CD14-positive monocyte (primary cell): ENCODE results near the gene ITGB8. TPM values are rescaled to one million over a fixed set of nuclear protein-coding genes. Genes with fewer than 3 reads are reported as not detected.

Experiments used
- DNase-seq, 3 donors: peaks; one replicate each; pipeline ENCODE4 v3.0.0-alpha.2; 2011 to 2022
- H2AFZ ChIP-seq: 2 replicates; pipeline ENCODE4 v1.6.0; 2012; ENCODE audit warnings: mild to moderate bottlenecking, low read depth, low read length, inconsistent platforms; ENCODE audit not compliant: insufficient read depth, poor library complexity, severe bottlenecking
- H3K27ac ChIP-seq, 2 donors: 1 replicate in 1 of 2; 2 replicates in 1 of 2; pipeline ENCODE4 v1.5.1; 2012 to 2013; ENCODE audit warnings: low read length in 2 of 2, control low read depth in 1 of 2, inconsistent platforms in 1 of 2, low read depth in 1 of 2, mild to moderate bottlenecking in 1 of 2
- H3K27me3 ChIP-seq, 2 donors: one replicate each; pipeline versions ENCODE4 v1.6.0 to v1.6.1; 2011 to 2013; ENCODE audit warnings: low read length in 2 of 2; ENCODE audit not compliant: control insufficient read depth in 2 of 2, insufficient read depth in 2 of 2
- H3K36me3 ChIP-seq, 2 donors: replicated peaks in 1 of 2; 1 replicate in 1 of 2; 2 replicates in 1 of 2; pipeline versions ENCODE4 v1.5.1 to v1.6.1; 2012 to 2013; ENCODE audit warnings: low read length in 2 of 2, control low read depth in 1 of 2, inconsistent platforms in 1 of 2, mild to moderate bottlenecking in 1 of 2; ENCODE audit not compliant: insufficient read depth in 2 of 2, control insufficient read depth in 1 of 2
- H3K4me1 ChIP-seq, 2 donors: 1 replicate in 1 of 2; 2 replicates in 1 of 2; pipeline versions ENCODE4 v1.5.1 to v1.6.1; 2012 to 2013; ENCODE audit warnings: low read length in 2 of 2, control low read depth in 1 of 2, inconsistent platforms in 1 of 2, mild to moderate bottlenecking in 1 of 2, moderate library complexity in 1 of 2; ENCODE audit not compliant: insufficient read depth in 2 of 2, control insufficient read depth in 1 of 2
- H3K4me2 ChIP-seq: replicated peaks from 2 replicates; pipeline ENCODE3; 2012; ENCODE audit warnings: low read length, moderate library complexity, mild to moderate bottlenecking; ENCODE audit not compliant: poor library complexity, severe bottlenecking; ENCODE audit errors: extremely low read depth
- H3K4me3 ChIP-seq, 3 experiments: fragments of 200-600 bp in 1 of 3; sonication (generic) in 1 of 3; replicated peaks in 1 of 3; 1 replicate in 2 of 3; 2 replicates in 1 of 3; pipeline ENCODE4 v1.5.1; 2011 to 2013; ENCODE audit warnings: low read length in 3 of 3, mild to moderate bottlenecking in 3 of 3, control low read depth in 2 of 3, low read depth in 2 of 3, inconsistent platforms in 1 of 3, moderate library complexity in 1 of 3
- H3K79me2 ChIP-seq: 2 replicates; pipeline ENCODE4 v1.6.0; 2012; ENCODE audit warnings: mild to moderate bottlenecking, control low read depth, inconsistent platforms, low read length, moderate library complexity; ENCODE audit not compliant: insufficient read depth
- H3K9ac ChIP-seq: 2 replicates; pipeline ENCODE4 v1.6.0; 2017; ENCODE audit warnings: low read length, mild to moderate bottlenecking; ENCODE audit not compliant: insufficient read depth, poor library complexity, severe bottlenecking
- H3K9me3 ChIP-seq, 2 donors: replicated peaks in 1 of 2; 1 replicate in 1 of 2; 2 replicates in 1 of 2; pipeline versions ENCODE4 v1.5.1 to v1.6.1; 2012 to 2013; ENCODE audit warnings: low read length in 2 of 2, control low read depth in 1 of 2; ENCODE audit not compliant: control insufficient read depth in 1 of 2, insufficient read depth in 1 of 2
- H4K20me1 ChIP-seq: 2 replicates; pipeline ENCODE4 v1.6.0; 2012; ENCODE audit warnings: mild to moderate bottlenecking, low read length, control low read depth, moderate library complexity; ENCODE audit not compliant: insufficient read depth
- H3K27ac Mint-ChIP-seq, 7 donors: one replicate each; pipeline ENCODE4 v1.8.0; 2020; ENCODE audit warnings: mild to moderate bottlenecking in 7 of 7, mixed read lengths in 7 of 7, moderate library complexity in 6 of 7, inconsistent platforms in 2 of 7
- H3K27me3 Mint-ChIP-seq, 3 donors: one replicate each; pipeline ENCODE4 v1.8.0; 2021 to 2022; ENCODE audit warnings: low read depth in 3 of 3, mild to moderate bottlenecking in 3 of 3, mixed read lengths in 3 of 3, moderate library complexity in 3 of 3, inconsistent platforms in 1 of 3
- H3K36me3 Mint-ChIP-seq, 2 donors: one replicate each; pipeline ENCODE4 v1.8.0; 2020; ENCODE audit warnings: mixed read lengths in 2 of 2, inconsistent platforms in 1 of 2, mild to moderate bottlenecking in 1 of 2
- H3K4me1 Mint-ChIP-seq: one replicate; pipeline ENCODE4 v1.8.0; 2020; ENCODE audit warnings: mild to moderate bottlenecking, mixed read lengths
- H3K4me3 Mint-ChIP-seq, 2 donors: one replicate each; pipeline ENCODE4 v1.8.0; 2020; ENCODE audit warnings: mild to moderate bottlenecking in 2 of 2, mixed read lengths in 2 of 2, moderate library complexity in 1 of 2
- H3K9me3 Mint-ChIP-seq, 7 donors: one replicate each; pipeline ENCODE4 v1.8.0; 2020 to 2022; ENCODE audit warnings: mixed read lengths in 7 of 7, mild to moderate bottlenecking in 6 of 7, moderate library complexity in 6 of 7, inconsistent platforms in 2 of 7
- CTCF ChIP-seq: fragments of 200-600 bp; IDR thresholded peaks from one replicate; pipeline ENCODE4 v1.8.0; 2022; ENCODE audit warnings: antibody characterized with exemption, mild to moderate bottlenecking
- WGBS: methylation state at CpG from one replicate; pipeline ENCODE4 v1.1.5; 2013; ENCODE audit warnings: missing lambda C conversion rate; ENCODE audit not compliant: insufficient coverage; 5-methylcytosine and 5-hydroxymethylcytosine counted together
- intact Hi-C, 2 donors: fragments of 100-400 bp; cut with micrococcal nuclease; formaldehyde crosslinking; loops; one replicate each; pipeline versions ENCODE4 v1.15.0 to v1.15.1; 2023
- polyA plus RNA-seq, 3 donors: library from polyadenylated mRNA; depleted of rRNA in 1 of 3; unstranded in 2 of 3; stranded (reverse) in 1 of 3; fragments of 300-500 nt in 2 of 3; fragments of >200 nt in 1 of 3; fragmentation: Illumina TruSeq in 2 of 3; gene quantifications; 1 replicate in 2 of 3; 2 replicates in 1 of 3; pipeline ENCODE4 v1.2.3, GENCODE V29; 2012 to 2021

ITGB8 gene
- polyA plus RNA-seq, 3 donors = 0.01 to 0.28 (median 0.19) TPM

GRCh38 chr7:20329389-20330238 is 1.1 kb upstream of the ITGB8 start:
- peak; percentile 32 for TF ChIP-seq CTCF
- H3K27ac Mint-ChIP-seq = peak overlapping the region in 6 of 7 donors; percentile 61 to 85 (median 82)
- Histone ChIP-seq H3K9me3 (no peaks in the 10 kb centered on the region), H3K79me2 (no peaks in the 10 kb centered on the region), H3K9ac (peak overlapping the region; percentile 57), H3K27ac (no peak overlapping the region), H2AFZ (peak overlapping the region; percentile 94), H4K20me1 (no peaks in the 10 kb centered on the region), H3K4me3 (peak overlapping the region; percentile 30 to 90 (median 49)), H3K4me1 (peaks cover 18 to 29% of the 10 kb centered on the region in 2 donors), H3K4me2 (peak overlapping the region; percentile 98), H3K36me3 (no peaks in the 10 kb centered on the region), H3K27me3 (peaks cover 14 to 33% of the 10 kb centered on the region in 2 donors)
- WGBS = 0% methylated on average over 19 of the region's 31 CpGs
- H3K9me3 Mint-ChIP-seq = peaks cover 0 to 7% (median 3%) of the 10 kb centered on the region in 7 donors
- H3K4me3 Mint-ChIP-seq = peak overlapping the region; percentile 94 to 100
- H3K4me1 Mint-ChIP-seq = peaks cover 24% of the 10 kb centered on the region
- DNase-seq = peak; percentile 48 to 72 (median 56)
- peaks cover 7 to 12% of the 10 kb centered on the region in 2 donors for H3K36me3 Mint-ChIP-seq
- intact Hi-C loops = no loop called here
- H3K27me3 Mint-ChIP-seq = peaks cover 26 to 40% (median 28%) of the 10 kb centered on the region in 3 donors

- Histone ChIP-seq H3K9ac (peak overlapping the region; percentile 57), H3K4me3 (peak overlapping the region; percentile 30 to 90 (median 49)), H3K4me1 (peaks cover 18 to 29% of the 10 kb centered on the region in 2 donors), H3K27me3 (peaks cover 14 to 33% of the 10 kb centered on the region in 2 donors), H3K9me3 (no peaks in the 10 kb centered on the region), H4K20me1 (no peaks in the 10 kb centered on the region), H3K36me3 (no peaks in the 10 kb centered on the region), H3K4me2 (peak overlapping the region; percentile 98), H3K27ac (no peak overlapping the region), H3K79me2 (no peaks in the 10 kb centered on the region), H2AFZ (peak overlapping the region; percentile 94)
- peak; percentile 18 to 26 (median 21) for DNase-seq
- H3K36me3 Mint-ChIP-seq = peaks cover 7 to 12% of the 10 kb centered on the region in 2 donors
- H3K27ac Mint-ChIP-seq = peak overlapping the region in 6 of 7 donors; percentile 31 to 81 (median 57)
- peaks cover 28 to 40% (median 31%) of the 10 kb centered on the region in 3 donors for H3K27me3 Mint-ChIP-seq
- WGBS = under 1% methylated on average over 85 of the region's 92 CpGs
- H3K4me1 Mint-ChIP-seq = peaks cover 24% of the 10 kb centered on the region
- intact Hi-C loops = no loop called here
- peaks cover 0 to 7% (median 3%) of the 10 kb centered on the region in 7 donors for H3K9me3 Mint-ChIP-seq
- H3K4me3 Mint-ChIP-seq = peak overlapping the region; percentile 94 to 100
- TF ChIP-seq CTCF = no peak
Observed at GRCh38 chr7:20330928-20331909, 519 bp downstream of the ITGB8 start.
